C1 segment of cervical spinal cord (tissue), 14 donors: ENCODE results near the gene TSBP1.
"Not testable (repeated sequence)": the region's sequence is repeated elsewhere in the genome, so short reads cannot be mapped to it uniquely, and the experiment has no call there.

Source experiments
- DNase-seq, 14 donors: peaks; one replicate each; lab custom pipeline; 2025; lab: John Stamatoyannopoulos, UW

TSBP1 gene

GRCh38 chr6:32375739-32376529 is 4.2 kb upstream of the TSBP1 start:
- DNase-seq: no peak

GRCh38 chr6:32371229-32371628 is 474 bp downstream of the TSBP1 start:
- no peak for DNase-seq

GRCh38 chr6:32370505-32370904 is 1.2 kb downstream of the TSBP1 start:
- DNase-seq: no peak

GRCh38 chr6:32369660-32370059 is 2.0 kb downstream of the TSBP1 start:
- DNase-seq: no peak

- no peak for DNase-seq
Observed at GRCh38 chr6:32367644-32368043, 4.1 kb downstream of the TSBP1 start.

- DNase-seq: not testable (repeated sequence)
Observed at GRCh38 chr6:32359225-32359624, 12.5 kb downstream of the TSBP1 start.

- DNase-seq: not testable (repeated sequence)
Observed at GRCh38 chr6:32358548-32358947, 13.2 kb downstream of the TSBP1 start.

GRCh38 chr6:32355018-32355417 is 16.7 kb downstream of the TSBP1 start:
- no peak for DNase-seq

- DNase-seq: no peak
Observed at GRCh38 chr6:32353348-32353747, 18.4 kb downstream of the TSBP1 start.

GRCh38 chr6:32340242-32340641 is 31.5 kb downstream of the TSBP1 start:
- DNase-seq: no peak

- DNase-seq: peak in 1 of 14 donors; percentile 0
Observed at GRCh38 chr6:32337186-32337805, 34.4 kb downstream of the TSBP1 start.

GRCh38 chr6:32332433-32332832 is 39.3 kb downstream of the TSBP1 start:
- DNase-seq: no peak

GRCh38 chr6:32329141-32329540 is 42.6 kb downstream of the TSBP1 start:
- no peak for DNase-seq

- no peak for DNase-seq
Observed at GRCh38 chr6:32327103-32327502, 44.6 kb downstream of the TSBP1 start.

- DNase-seq: no peak
Observed at GRCh38 chr6:32318501-32318900, 53.2 kb downstream of the TSBP1 start.

- DNase-seq: no peak
Observed at GRCh38 chr6:32317541-32317940, 54.2 kb downstream of the TSBP1 start.

- DNase-seq: no peak
Observed at GRCh38 chr6:32313964-32314363, 57.7 kb downstream of the TSBP1 start.

GRCh38 chr6:32298632-32299336 is 72.9 kb downstream of the TSBP1 start:
- DNase-seq: no peak

- DNase-seq: not testable (repeated sequence)
Observed at GRCh38 chr6:32294980-32295379, 76.7 kb downstream of the TSBP1 start.

- no peak for DNase-seq
Observed at GRCh38 chr6:32294566-32294965, 77.1 kb downstream of the TSBP1 start.

GRCh38 chr6:32293695-32294094 is 78.0 kb downstream of the TSBP1 start:
- DNase-seq: no peak

- DNase-seq: no peak
Observed at GRCh38 chr6:32291543-32291942, 80.2 kb downstream of the TSBP1 start.
